Activated CD4-positive, alpha-beta T cell treated with anti-CD3 and anti-CD28 coated beads, Interleukin-2, amount 50 U/mL, for 4 hours (primary cell): ENCODE results near the gene POLA2.
A peak's percentile ranks its signal among the peaks of the same experiment; 100 is the strongest.
"Not testable (repeated sequence)": the region's sequence is repeated elsewhere in the genome, so short reads cannot be mapped to it uniquely, and the experiment has no call there.

Source experiments
- DNase-seq, 2 experiments: peaks; one replicate each; pipeline ENCODE4 v3.0.0-alpha.2; 2020

Gene POLA2

GRCh38 chr11:65261591-65262380 lies at the start of gene POLA2:
Gene POLA2 (plus strand): TSS chr11:65261962. CDS start chr11:65262293, 331 bp downstream.
- DNase-seq, result peak; percentile 91 to 93

GRCh38 chr11:65212226-65212801 lies 49.4 kb upstream of the POLA2 start:
- no peak for DNase-seq

GRCh38 chr11:65213322-65214211 lies 48.2 kb upstream of the POLA2 start:
- DNase-seq, result no peak

- no peak for DNase-seq
Observed at GRCh38 chr11:65214212-65214845, 47.4 kb upstream of the POLA2 start.

- peak; percentile 32 to 34 for DNase-seq
Observed at GRCh38 chr11:65215441-65216076, 46.2 kb upstream of the POLA2 start.

- DNase-seq, result no peak
Observed at GRCh38 chr11:65216830-65217229, 44.9 kb upstream of the POLA2 start.

GRCh38 chr11:65217441-65218423 lies 44.0 kb upstream of the POLA2 start:
- no peak for DNase-seq

GRCh38 chr11:65218446-65218845 lies 43.3 kb upstream of the POLA2 start:
- no peak for DNase-seq

- DNase-seq, result no peak
Observed at GRCh38 chr11:65219930-65220213, 41.9 kb upstream of the POLA2 start.

GRCh38 chr11:65221026-65221425 lies 40.7 kb upstream of the POLA2 start:
- DNase-seq, result no peak

- DNase-seq, result no peak
Observed at GRCh38 chr11:65223011-65223410, 38.8 kb upstream of the POLA2 start.

- DNase-seq, result no peak
Observed at GRCh38 chr11:65224930-65225278, 36.9 kb upstream of the POLA2 start.

- DNase-seq, result peak; percentile 57 to 58
Observed at GRCh38 chr11:65225279-65226102, 36.3 kb upstream of the POLA2 start.

GRCh38 chr11:65226103-65226442 lies 35.7 kb upstream of the POLA2 start:
- DNase-seq, result no peak

- no peak for DNase-seq
Observed at GRCh38 chr11:65227879-65228278, 33.9 kb upstream of the POLA2 start.

GRCh38 chr11:65236194-65237059 lies 25.3 kb upstream of the POLA2 start:
- DNase-seq, result no peak

- not testable (repeated sequence) for DNase-seq
Observed at GRCh38 chr11:65238302-65238701, 23.5 kb upstream of the POLA2 start.

GRCh38 chr11:65241134-65241533 lies 20.6 kb upstream of the POLA2 start:
- no peak for DNase-seq

- DNase-seq, result no peak
Observed at GRCh38 chr11:65241692-65242091, 20.1 kb upstream of the POLA2 start.

- DNase-seq, result no peak
Observed at GRCh38 chr11:65242389-65242788, 19.4 kb upstream of the POLA2 start.
